Epithelial cell of esophagus (primary cell): Measurements from ENCODE around the gene ITPR1.

Experiments
- DNase-seq: peaks from one replicate; pipeline ENCODE4 v3.0.0; 2010; ENCODE audit warnings: low read depth
- H3K4me3 ChIP-seq: 2 replicates; pipeline ENCODE4 v1.5.1; 2011; ENCODE audit warnings: mild to moderate bottlenecking, low read length, control low read depth
- TF ChIP-seq, protein P1 (sequence below): IDR thresholded peaks from 2 replicates; pipeline ENCODE4 v1.5.1; 2011; ENCODE audit warnings: low read depth, mild to moderate bottlenecking, low read length, control low read depth, inconsistent platforms; ENCODE audit not compliant: insufficient read depth; ENCODE audit errors: missing control alignments

ITPR1 gene

GRCh38 chr3:4768021-4768420 lies 274.9 kb downstream of the ITPR1 start:
- no peak overlapping the region for H3K4me3 ChIP-seq
- TF ChIP-seq, protein P1, sequence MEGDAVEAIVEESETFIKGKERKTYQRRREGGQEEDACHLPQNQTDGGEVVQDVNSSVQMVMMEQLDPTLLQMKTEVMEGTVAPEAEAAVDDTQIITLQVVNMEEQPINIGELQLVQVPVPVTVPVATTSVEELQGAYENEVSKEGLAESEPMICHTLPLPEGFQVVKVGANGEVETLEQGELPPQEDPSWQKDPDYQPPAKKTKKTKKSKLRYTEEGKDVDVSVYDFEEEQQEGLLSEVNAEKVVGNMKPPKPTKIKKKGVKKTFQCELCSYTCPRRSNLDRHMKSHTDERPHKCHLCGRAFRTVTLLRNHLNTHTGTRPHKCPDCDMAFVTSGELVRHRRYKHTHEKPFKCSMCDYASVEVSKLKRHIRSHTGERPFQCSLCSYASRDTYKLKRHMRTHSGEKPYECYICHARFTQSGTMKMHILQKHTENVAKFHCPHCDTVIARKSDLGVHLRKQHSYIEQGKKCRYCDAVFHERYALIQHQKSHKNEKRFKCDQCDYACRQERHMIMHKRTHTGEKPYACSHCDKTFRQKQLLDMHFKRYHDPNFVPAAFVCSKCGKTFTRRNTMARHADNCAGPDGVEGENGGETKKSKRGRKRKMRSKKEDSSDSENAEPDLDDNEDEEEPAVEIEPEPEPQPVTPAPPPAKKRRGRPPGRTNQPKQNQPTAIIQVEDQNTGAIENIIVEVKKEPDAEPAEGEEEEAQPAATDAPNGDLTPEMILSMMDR = no peak

DNA sequence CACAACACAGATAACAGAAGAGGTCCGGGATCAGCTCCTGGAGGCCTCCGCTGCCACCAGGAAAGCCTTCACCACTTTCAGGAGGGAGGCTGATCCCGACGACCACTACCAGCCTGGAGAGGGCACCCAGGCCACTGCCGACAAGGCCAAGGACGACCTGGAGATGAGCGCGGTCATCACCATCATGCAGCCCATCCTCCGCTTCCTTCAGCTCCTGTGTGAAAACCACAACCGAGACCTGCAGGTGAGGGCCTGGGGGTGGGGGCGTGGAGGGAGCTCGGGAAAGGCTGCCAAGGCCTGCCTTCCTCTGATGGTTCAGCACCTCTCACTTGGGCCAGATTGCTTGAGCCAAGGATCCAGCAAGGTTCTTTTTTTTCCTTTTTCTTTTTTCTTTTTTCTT lies 275.4 kb downstream of the ITPR1 start:
- TF ChIP-seq, protein P1 = no peak
- H3K4me3 ChIP-seq = no peak overlapping the region
- DNase-seq = no peak

More at GRCh38 chr3:4768021-4768420, 274.9 kb downstream of the ITPR1 start:
- no peak for DNase-seq

- TF ChIP-seq, protein P1 = no peak
- DNase-seq = no peak
- H3K4me3 ChIP-seq = no peak overlapping the region
Measured at GRCh38 chr3:4770561-4770960, 277.4 kb downstream of the ITPR1 start.

DNA sequence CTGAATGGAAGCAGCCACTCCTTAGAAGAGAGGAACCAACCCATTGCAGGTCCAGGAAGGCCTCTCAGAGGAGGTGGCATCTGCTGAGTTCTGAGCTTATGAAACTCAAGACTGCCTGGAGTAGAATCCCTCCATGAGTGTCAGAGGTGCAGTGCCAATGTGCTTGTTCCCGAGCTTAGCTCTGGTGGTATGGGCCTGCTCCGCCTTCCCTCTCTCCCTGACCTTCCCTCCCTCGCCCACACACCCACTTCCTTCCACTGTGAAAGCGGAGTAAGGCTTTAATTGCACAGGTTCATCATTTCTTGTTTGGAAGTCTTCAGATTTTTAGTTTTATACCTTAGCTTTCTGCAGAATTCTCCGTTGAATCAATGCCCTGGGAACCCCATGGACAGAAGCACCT lies 278.1 kb downstream of the ITPR1 start:
- TF ChIP-seq, protein P1 = no peak
- H3K4me3 ChIP-seq = no peak overlapping the region
- DNase-seq = no peak

- DNase-seq = peak; percentile 22
- TF ChIP-seq, protein P1 = no peak
- H3K4me3 ChIP-seq = no peak overlapping the region
Measured at GRCh38 chr3:4772171-4772804, 279.1 kb downstream of the ITPR1 start.

DNA sequence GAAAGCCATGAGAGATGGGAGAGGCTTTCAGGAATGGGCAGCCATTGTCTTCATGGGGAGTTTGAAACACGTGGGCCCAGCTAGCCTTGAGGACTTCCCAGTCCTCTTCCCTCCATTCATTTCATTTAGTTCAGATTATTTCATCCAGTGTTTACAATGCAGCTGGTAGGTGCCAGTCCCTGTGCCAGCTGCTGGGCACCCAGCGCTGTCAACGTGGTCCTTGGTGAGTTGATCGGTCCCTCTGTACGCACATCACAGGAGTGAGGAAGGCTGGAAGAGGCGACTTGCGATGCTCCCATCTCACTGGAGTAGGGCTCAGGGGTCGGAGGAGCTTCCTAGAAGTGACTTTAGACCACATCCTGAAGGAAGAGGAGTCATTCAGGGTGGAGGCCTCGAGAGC lies 279.7 kb downstream of the ITPR1 start:
- H3K4me3 ChIP-seq = no peak overlapping the region
- TF ChIP-seq, protein P1 = no peak
- DNase-seq = no peak

DNA sequence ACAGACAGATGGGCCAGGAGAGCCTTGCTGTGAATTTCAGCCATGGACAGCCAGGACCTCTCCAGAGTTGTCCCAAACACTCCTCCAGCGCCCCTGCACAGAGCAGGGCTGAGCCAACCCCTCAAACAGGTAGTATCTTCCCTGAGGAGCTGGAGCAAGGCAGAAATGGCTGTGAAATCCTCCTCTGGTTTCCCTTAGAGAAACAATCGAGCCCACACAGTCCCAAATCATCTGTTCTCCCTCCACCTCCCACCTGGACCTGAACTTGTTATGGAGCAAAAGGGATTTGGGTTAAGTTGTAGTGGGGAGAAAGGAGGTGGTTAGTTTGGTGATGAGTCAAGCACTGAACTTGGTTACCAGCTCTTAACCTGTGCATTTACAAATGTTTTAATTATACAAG lies 280.4 kb downstream of the ITPR1 start:
- TF ChIP-seq, protein P1 = no peak
- DNase-seq = no peak
- no peak overlapping the region for H3K4me3 ChIP-seq
